GM12873 (cell line): Measurements from ENCODE around the gene DNAJB8.
A peak's percentile ranks its signal among the peaks of the same experiment; 100 is the strongest.

Source experiments
- CTCF ChIP-seq: IDR thresholded peaks from 2 replicates; pipeline ENCODE4 v1.5.1; 2012; ENCODE audit warnings: low read depth, mild to moderate bottlenecking, moderate library complexity, low read length, control low read depth; ENCODE audit not compliant: insufficient read depth; ENCODE audit errors: missing control alignments

The DNAJB8 gene

DNA sequence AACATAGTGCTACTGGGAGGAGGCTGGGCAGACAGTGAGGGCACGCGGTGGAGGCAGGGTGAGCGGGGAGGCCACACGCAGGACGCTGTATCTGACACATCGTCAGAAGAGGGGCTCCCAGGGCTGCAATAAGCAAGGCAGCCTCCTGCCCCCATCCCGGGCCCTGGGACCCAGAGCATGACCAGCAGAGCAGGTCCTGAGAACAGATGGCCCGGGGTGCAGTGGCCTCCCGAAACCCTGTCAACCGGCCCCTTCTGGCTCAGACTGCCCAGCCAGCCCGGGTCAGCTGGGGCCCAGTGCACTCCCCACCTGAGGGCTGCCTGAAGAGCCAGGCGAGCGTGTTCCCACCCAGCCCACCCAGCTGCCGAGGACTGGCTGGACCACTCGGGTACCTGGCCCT is 37.4 kb downstream of the DNAJB8 start:
- TF ChIP-seq CTCF, result no peak

- TF ChIP-seq CTCF, result no peak
These were observed 38.5 kb downstream of the DNAJB8 start for GRCh38 chr3:128427872-128428822.

DNA sequence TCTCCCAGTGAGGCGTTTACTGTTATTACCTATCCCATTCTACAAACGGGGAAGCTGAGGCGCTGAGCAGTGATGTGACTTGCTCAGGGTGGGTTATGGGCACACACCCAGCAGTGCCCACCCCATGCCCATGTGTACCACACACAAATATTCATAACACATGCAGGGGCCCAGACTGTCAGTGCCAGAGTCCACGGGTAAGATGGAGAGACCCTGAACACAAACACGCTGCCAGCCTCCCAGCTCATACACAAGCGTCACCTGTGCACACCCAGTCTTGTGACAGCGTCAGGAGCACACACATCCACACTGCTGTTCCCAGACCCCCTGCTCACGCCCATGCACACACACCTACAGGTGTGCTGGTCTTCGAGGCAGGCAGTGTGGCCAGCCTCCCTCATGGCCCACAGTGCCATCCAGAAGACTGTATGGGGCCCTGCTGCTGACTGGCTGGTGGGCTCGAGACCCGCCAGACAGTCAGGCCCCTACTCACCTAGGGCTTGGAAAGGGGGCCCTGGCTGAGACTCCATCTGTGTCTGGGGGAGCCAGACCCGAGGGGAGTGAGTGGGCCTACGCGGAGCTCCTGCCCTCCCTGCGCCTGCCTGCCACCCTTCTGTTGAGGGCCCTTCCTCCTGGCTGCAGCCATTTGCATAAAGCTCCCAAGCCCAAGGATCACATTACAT is 39.4 kb downstream of the DNAJB8 start:
- no peak for TF ChIP-seq CTCF

DNA sequence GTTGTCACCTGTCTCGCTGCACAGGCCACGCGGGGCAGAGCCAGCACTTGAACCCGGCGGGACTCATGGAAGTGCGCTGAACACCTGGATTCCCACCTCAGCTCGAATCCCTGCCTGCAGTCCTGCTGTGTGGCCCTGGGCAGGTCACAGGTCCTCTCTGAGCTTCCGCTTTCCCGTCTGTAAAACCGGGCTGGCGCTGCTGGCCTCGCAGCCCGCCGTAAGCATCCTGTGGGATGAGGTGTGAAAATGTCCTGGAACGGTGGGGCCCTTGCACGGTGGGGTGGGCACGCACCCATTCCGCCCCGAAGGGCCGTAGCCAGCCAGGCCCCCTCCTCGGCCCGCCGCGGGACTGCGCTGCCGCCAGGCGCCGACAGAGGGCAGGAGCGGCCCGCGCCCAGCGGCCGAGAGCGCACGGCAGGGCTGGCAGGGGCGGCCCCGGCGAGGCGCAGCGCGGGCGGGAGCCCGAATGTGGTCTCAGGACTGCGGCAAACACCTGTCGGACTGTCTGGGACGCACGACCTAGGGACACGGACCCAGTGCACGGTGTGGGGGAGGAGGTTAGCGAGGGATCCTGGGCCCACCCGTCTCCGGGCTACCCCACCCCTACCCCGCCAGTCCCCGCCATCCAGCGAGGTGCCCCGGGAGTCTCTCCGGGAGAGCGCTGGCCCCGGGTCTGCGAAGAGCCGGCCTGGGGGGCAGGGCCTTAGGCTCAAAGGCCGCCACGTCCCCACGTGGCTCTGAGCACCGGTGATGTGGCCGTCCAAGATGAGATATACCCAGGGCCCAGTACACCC is 40.4 kb downstream of the DNAJB8 start:
- peak; percentile 86 for TF ChIP-seq CTCF

DNA sequence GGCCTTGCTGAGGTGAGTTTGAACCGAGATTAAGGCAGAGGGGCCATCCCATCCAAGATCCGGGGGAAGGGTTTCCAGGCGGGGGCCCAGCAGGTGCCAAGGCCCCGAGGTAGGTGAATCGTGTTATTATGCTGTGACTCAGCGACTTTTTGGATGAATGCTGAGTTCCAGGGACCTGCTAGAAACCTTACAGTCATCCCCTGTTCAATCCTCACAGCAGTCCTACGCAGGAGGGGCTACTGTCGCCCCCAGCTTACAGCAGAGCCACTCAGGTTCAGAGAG is 40.9 kb downstream of the DNAJB8 start:
- no peak for TF ChIP-seq CTCF

DNA sequence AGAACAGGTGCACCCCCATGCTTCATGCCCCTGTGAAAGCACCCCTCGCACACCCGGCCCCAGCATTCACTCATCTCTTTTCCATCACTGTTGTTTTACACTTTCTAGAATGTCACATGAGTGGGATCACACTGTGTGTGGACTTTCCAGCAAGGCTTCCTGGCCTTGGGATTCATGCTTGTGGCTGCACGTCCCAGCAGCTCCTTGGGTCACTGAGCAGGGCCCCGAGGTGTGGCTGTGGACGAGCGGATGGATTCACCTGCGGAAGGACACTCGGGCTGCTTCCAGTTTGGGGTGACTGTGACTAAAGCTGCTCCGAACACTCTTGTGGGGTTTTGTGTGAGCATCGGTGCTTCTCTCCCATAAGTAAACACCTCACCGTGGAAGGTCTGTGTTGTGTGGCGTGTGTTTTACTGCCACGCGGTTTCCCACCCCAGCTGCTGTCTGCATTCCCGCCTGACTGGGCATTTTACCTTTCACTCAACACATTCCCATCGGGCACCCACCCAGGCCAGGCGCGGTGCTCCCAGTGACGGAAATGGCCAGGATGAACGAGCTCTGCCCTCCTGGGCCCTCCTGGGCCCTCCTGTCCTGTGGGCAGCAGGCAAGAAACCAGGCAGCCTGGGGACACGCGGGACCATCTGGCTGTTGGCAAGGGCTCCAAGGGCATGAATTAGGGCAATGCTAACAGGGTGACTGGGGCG is 41.4 kb downstream of the DNAJB8 start:
- no peak for TF ChIP-seq CTCF
